Measurements from ENCODE around the gene PMS1. TPM values are rescaled to one million over a fixed set of nuclear protein-coding genes. Genes with fewer than 3 reads are reported as not detected.

PMS1 gene
- total RNA-seq, 2 donors from 2014 or later = 7.6 to 27.6 TPM

DNA sequence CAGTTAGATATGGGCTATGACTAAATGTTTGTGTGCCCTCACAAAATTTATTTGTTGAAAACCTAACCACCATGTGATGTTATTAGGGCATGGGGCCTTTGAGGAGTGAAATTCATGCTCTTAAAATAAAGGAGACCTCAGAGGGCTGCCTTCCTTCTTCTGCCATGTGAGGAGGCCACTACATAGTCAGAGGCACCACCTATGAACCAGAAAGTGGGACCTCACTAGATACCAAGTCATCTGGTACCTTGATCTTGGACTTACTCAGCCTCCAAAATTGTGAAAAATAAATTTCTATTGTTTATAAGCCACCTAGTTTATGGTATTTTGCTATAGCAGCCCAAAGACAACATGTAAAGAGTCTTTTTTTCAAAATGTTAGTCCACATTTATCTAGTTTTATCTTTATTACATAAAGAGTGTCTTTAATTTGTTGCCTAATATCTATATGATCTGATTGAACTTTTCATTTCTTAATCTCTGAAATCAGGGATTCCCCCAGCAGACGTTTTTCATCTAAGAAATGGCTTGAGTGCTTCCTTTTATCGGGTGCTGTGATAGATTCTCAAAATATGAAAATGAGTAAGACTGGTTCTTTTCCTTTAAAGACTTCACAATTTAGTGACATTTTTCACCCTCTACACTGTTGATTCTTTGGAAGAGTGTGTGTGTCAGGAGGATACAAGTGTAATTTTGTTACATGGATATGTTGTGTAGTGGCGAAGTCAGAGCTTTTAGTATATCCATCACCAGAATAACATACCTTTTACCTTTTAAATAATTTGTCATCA lies 34.2 kb downstream of the PMS1 start:
- DNase-seq (ENCODE audit: low spot score) = no peak
- no peak overlapping the region for H3K27ac ChIP-seq
- H3K4me3 ChIP-seq = no peak overlapping the region
- no peaks in the 10 kb centered on the region for H3K9me3 ChIP-seq
- no peak for ATAC-seq (ENCODE audit: insufficient number of reproducible peaks, low FRiP score, low read depth)
- H3K36me3 ChIP-seq = no peaks in the 10 kb centered on the region
- H3K27me3 ChIP-seq (replicated peaks; ENCODE audit: insufficient read depth) = no peaks in the 10 kb centered on the region
- H3K4me1 ChIP-seq (ENCODE audit: control insufficient read depth in 1 of 2, low read depth in 2 of 2) = peaks cover 4 to 7% of the 10 kb centered on the region in 2 donors
- no peak for TF ChIP-seq CTCF (IDR thresholded peaks at IDR 0.05)

GRCh38 chr2:189819297-189819704 lies 35.1 kb downstream of the PMS1 start:
- H3K27ac ChIP-seq = no peak overlapping the region
- H3K4me3 ChIP-seq = no peak overlapping the region
- no peak for DNase-seq (ENCODE audit: low spot score)
- no peaks in the 10 kb centered on the region for H3K27me3 ChIP-seq (replicated peaks; ENCODE audit: insufficient read depth)
- TF ChIP-seq CTCF (IDR thresholded peaks at IDR 0.05) = no peak
- peaks cover 4 to 7% of the 10 kb centered on the region in 2 donors for H3K4me1 ChIP-seq (ENCODE audit: control insufficient read depth in 1 of 2, low read depth in 2 of 2)
- ATAC-seq (ENCODE audit: insufficient number of reproducible peaks, low FRiP score, low read depth) = no peak
- H3K9me3 ChIP-seq = no peaks in the 10 kb centered on the region
- no peaks in the 10 kb centered on the region for H3K36me3 ChIP-seq

GRCh38 chr2:189821953-189822748 lies 37.9 kb downstream of the PMS1 start:
- Histone ChIP-seq H3K9me3 (no peaks in the 10 kb centered on the region), H3K27ac (no peak overlapping the region), H3K36me3 (no peaks in the 10 kb centered on the region), H3K4me1 (ENCODE audit: control insufficient read depth in 1 of 2, low read depth in 2 of 2) (peaks cover 10 to 19% of the 10 kb centered on the region in 2 donors), H3K4me3 (no peak overlapping the region), H3K27me3 (replicated peaks; ENCODE audit: insufficient read depth) (no peaks in the 10 kb centered on the region)
- ATAC-seq (ENCODE audit: insufficient number of reproducible peaks, low FRiP score, low read depth) (no peak), DNase-seq (ENCODE audit: low spot score) (no peak)
- no peak for TF ChIP-seq CTCF (IDR thresholded peaks at IDR 0.05)

- Histone ChIP-seq H3K27ac (no peak overlapping the region), H3K27me3 (replicated peaks; ENCODE audit: insufficient read depth) (no peaks in the 10 kb centered on the region), H3K4me3 (no peak overlapping the region), H3K4me1 (ENCODE audit: control insufficient read depth in 1 of 2, low read depth in 2 of 2) (peaks cover 10 to 19% of the 10 kb centered on the region in 2 donors), H3K36me3 (no peaks in the 10 kb centered on the region), H3K9me3 (no peaks in the 10 kb centered on the region)
- no peak for TF ChIP-seq CTCF (IDR thresholded peaks at IDR 0.05)
- no peak for ATAC-seq (ENCODE audit: insufficient number of reproducible peaks, low FRiP score, low read depth)
- no peak for DNase-seq (ENCODE audit: low spot score)
Measured at GRCh38 chr2:189824694-189825396, 40.6 kb downstream of the PMS1 start.

DNA sequence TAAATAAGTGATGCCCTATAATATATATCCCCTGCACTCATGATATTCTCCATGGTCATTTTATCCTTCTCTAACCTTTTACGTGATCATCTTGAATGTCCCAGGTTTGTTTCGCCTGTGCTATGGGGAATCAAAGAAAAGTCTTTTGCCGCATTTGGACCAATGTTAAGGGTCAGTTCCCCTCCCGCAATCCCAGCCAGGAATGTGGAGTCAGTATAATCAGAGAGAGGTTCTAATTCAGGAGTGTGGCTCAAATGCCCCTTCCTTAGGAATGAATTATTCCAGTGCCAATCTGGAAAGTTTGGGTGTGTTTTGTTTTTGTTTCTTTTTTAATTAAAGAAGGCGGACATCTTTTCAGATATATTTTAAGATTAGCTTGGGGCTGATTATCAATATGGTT lies 41.8 kb downstream of the PMS1 start:
- no peak for TF ChIP-seq CTCF (IDR thresholded peaks at IDR 0.05)
- DNase-seq (ENCODE audit: low spot score) = no peak

More for the DNA sequence above, 41.8 kb downstream of the PMS1 start:
- Histone ChIP-seq H3K36me3 (no peaks in the 10 kb centered on the region), H3K4me1 (ENCODE audit: control insufficient read depth in 1 of 2, low read depth in 2 of 2) (peaks cover 10 to 19% of the 10 kb centered on the region in 2 donors), H3K27ac (no peak overlapping the region), H3K9me3 (no peaks in the 10 kb centered on the region), H3K4me3 (no peak overlapping the region), H3K27me3 (replicated peaks; ENCODE audit: insufficient read depth) (no peaks in the 10 kb centered on the region)
- no peak for ATAC-seq (ENCODE audit: insufficient number of reproducible peaks, low FRiP score, low read depth)
